Chondrocyte (in vitro differentiated cells): ENCODE measurements around the gene CUL9. TPM values are rescaled to one million over a fixed set of nuclear protein-coding genes. Genes with fewer than 3 reads are reported as not detected.
A peak's percentile ranks its signal among the peaks of the same experiment; 100 is the strongest.

Experiments used
- DNase-seq: peaks from one replicate; pipeline ENCODE4 v3.0.0; 2021; ENCODE audit warnings: mixed read lengths, low spot score
- H3K27ac Mint-ChIP-seq: one replicate; pipeline ENCODE4 v1.8.0; 2021; ENCODE audit warnings: mild to moderate bottlenecking, moderate library complexity, mixed read lengths; ENCODE audit not compliant: unreplicated experiment
- H3K27me3 Mint-ChIP-seq: 2 replicates; pipeline ENCODE4 v1.8.0; 2021; ENCODE audit warnings: low read depth, mixed read lengths
- H3K36me3 Mint-ChIP-seq: 2 replicates; pipeline ENCODE4 v1.8.0; 2021; ENCODE audit warnings: low read depth, mixed read lengths
- H3K4me1 Mint-ChIP-seq: 2 replicates; pipeline ENCODE4 v1.8.0; 2021; ENCODE audit warnings: low read depth, mild to moderate bottlenecking, mixed read lengths
- H3K4me3 Mint-ChIP-seq: one replicate; pipeline ENCODE4 v1.8.0; 2021; ENCODE audit warnings: mild to moderate bottlenecking, moderate library complexity, mixed read lengths; ENCODE audit not compliant: unreplicated experiment
- H3K9me3 Mint-ChIP-seq: 2 replicates; pipeline ENCODE4 v1.8.0; 2021; ENCODE audit warnings: low read depth, mixed read lengths
- total RNA-seq: library from RNA; stranded (reverse); gene quantifications from 3 replicates; pipeline ENCODE4 v1.2.1, GENCODE V29; 2021
- TF ChIP-seq, protein P1 (sequence below): fragments of 200-600 bp; sonication (generic); IDR thresholded peaks from 2 replicates; pipeline ENCODE4 v1.5.0; 2021; ENCODE audit warnings: antibody characterized with exemption, mild to moderate bottlenecking, moderate library complexity

CUL9 gene
- total RNA-seq, 1 donor from 2014 or later = 19.8 TPM

DNA sequence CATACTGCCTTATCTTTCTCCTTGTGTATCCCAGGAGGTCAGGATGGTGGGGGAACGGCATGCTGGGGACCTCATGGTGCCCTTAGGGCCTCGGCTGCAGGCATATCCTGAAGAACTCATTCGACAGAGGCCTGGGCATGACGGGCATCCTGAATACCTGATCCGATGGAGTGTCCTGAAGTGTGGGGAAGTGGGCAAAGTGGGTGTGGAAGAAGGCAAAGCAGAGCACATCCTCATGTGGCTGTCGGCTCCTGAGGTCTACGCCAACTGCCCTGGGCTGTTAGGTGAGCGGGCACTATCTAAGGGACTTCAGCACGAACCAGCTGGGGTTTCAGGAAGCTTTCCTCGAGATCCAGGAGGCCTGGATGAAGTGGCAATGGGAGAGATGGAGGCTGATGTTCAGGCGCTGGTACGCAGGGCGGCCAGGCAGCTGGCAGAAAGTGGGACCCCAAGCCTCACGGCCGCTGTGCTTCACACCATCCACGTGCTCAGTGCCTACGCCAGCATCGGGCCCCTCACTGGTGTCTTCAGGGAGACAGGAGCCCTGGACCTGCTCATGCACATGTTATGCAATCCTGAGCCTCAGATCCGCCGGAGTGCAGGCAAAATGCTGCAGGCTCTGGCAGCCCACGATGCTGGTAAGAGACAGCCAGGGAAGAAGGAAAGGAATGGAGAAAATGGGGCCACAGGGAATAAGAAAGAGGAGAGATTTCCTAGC, 2.4 kb downstream of the CUL9 start:
- Mint-ChIP-seq H3K27me3 (no peaks in the 10 kb centered on the region), H3K4me1 (peaks cover 26% of the 10 kb centered on the region), H3K4me3 (no peak overlapping the region), H3K36me3 (peaks cover 19% of the 10 kb centered on the region), H3K9me3 (no peaks in the 10 kb centered on the region), H3K27ac (no peak overlapping the region)
- TF ChIP-seq, protein P1, sequence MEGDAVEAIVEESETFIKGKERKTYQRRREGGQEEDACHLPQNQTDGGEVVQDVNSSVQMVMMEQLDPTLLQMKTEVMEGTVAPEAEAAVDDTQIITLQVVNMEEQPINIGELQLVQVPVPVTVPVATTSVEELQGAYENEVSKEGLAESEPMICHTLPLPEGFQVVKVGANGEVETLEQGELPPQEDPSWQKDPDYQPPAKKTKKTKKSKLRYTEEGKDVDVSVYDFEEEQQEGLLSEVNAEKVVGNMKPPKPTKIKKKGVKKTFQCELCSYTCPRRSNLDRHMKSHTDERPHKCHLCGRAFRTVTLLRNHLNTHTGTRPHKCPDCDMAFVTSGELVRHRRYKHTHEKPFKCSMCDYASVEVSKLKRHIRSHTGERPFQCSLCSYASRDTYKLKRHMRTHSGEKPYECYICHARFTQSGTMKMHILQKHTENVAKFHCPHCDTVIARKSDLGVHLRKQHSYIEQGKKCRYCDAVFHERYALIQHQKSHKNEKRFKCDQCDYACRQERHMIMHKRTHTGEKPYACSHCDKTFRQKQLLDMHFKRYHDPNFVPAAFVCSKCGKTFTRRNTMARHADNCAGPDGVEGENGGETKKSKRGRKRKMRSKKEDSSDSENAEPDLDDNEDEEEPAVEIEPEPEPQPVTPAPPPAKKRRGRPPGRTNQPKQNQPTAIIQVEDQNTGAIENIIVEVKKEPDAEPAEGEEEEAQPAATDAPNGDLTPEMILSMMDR = no peak
- DNase-seq = peak; percentile 77

DNA sequence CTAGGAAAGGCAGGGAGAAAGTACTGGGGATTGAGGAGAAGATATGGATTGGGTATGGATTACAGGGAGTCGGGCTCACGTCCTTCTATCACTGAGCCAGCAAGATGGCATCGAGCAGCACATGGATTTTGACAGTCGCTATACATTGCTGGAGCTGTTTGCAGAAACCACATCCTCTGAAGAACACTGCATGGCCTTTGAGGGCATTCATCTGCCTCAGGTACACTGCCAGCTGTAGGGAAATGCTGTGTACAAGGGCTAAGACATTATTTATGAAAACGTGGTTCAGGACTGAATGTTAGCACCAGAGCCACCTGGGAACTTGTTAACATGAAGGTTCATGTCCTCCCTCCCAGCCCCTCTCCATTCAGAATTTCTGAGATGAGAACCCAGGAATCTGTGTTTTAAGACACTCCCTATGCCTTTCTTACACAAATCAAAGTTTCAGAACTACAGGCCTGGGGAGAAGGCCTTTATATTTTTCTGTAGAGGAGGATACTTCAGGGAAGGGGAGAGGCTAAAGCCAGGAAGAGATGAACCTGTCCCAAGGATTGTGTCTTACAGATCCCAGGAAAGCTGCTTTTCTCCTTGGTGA, 3.5 kb downstream of the CUL9 start:
- TF ChIP-seq, protein P1 = no peak
- no peak for DNase-seq
- no peaks in the 10 kb centered on the region for H3K27me3 Mint-ChIP-seq
- peaks cover 19% of the 10 kb centered on the region for H3K36me3 Mint-ChIP-seq
- no peaks in the 10 kb centered on the region for H3K9me3 Mint-ChIP-seq
- peaks cover 26% of the 10 kb centered on the region for H3K4me1 Mint-ChIP-seq
- no peak overlapping the region for H3K27ac Mint-ChIP-seq
- no peak overlapping the region for H3K4me3 Mint-ChIP-seq

DNA sequence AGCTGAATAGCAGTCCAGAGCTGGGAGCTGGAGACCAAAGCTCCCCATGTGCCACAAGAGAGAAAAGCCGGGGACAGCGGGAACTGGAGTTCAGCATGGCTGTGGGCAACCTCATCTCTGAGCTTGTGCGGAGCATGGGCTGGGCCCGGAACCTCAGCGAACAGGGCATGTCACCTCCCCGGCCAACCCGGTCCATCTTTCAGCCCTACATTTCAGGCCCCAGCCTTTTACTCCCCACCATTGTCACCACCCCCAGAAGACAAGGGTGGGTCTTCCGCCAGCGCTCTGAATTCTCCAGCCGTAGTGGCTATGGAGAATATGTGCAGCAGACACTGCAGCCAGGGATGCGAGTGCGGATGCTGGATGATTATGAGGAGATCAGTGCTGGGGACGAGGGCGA, 4.0 kb downstream of the CUL9 start:
- peaks cover 24% of the 10 kb centered on the region for H3K4me1 Mint-ChIP-seq
- H3K36me3 Mint-ChIP-seq = peaks cover 19% of the 10 kb centered on the region
- H3K9me3 Mint-ChIP-seq = no peaks in the 10 kb centered on the region
- peak; percentile 75 for DNase-seq
- TF ChIP-seq, protein P1 = no peak
- no peaks in the 10 kb centered on the region for H3K27me3 Mint-ChIP-seq
- H3K4me3 Mint-ChIP-seq = no peak overlapping the region
- H3K27ac Mint-ChIP-seq = no peak overlapping the region

DNA sequence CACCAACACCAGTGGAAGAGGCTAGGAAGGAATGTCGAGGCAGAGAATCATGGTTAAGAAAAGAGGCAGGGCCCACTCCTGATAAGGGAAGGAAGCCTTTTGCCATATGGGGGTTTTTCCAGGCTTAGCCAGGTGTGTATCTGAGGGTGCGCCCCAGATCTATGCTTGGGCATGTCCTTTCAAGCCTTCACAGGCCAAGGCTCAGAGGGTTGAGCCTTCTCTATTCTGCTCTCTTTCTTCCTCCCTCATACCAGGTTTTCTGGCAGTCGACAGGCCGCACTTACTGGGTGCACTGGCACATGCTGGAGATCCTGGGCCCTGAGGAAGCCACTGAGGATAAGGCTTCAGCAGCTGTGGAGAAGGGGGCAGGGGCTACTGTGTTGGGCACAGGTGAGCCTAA, 4.7 kb downstream of the CUL9 start:
- Mint-ChIP-seq H3K9me3 (no peaks in the 10 kb centered on the region), H3K27me3 (no peaks in the 10 kb centered on the region), H3K36me3 (peaks cover 19% of the 10 kb centered on the region), H3K27ac (no peak overlapping the region), H3K4me3 (no peak overlapping the region), H3K4me1 (peaks cover 17% of the 10 kb centered on the region)
- DNase-seq = peak; percentile 48
- TF ChIP-seq, protein P1 = no peak

DNA sequence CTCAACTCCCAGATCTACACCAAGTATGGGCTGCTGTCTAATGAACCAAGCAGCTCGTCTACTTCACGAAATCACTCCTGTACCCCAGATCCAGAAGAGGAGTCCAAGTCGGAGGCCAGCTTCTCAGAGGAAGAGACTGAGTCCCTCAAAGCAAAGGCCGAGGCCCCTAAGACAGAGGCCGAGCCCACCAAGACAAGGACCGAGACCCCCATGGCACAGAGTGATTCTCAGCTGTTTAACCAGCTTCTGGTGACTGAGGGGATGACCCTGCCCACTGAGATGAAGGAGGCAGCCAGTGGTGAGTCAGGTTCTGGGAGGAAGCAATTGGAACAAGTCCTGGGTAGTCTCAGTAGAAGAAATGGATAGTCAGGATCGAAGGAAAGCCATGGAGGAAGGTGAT, 5.8 kb downstream of the CUL9 start:
- DNase-seq = peak; percentile 47
- TF ChIP-seq, protein P1 = no peak
- Mint-ChIP-seq H3K4me1 (peaks cover 10% of the 10 kb centered on the region), H3K27ac (no peak overlapping the region), H3K4me3 (no peak overlapping the region), H3K36me3 (peaks cover 22% of the 10 kb centered on the region), H3K9me3 (no peaks in the 10 kb centered on the region), H3K27me3 (no peaks in the 10 kb centered on the region)
